NT2/D1 (cell line): ENCODE results near the gene NCBP2.

Experiments
- DNase-seq: peaks from one replicate; pipeline ENCODE4 v3.0.0-alpha.2; 2011; ENCODE audit warnings: low read depth, low spot score
- H3K27me3 ChIP-seq: 2 replicates; pipeline ENCODE4 v1.6.0; 2011; ENCODE audit warnings: mild to moderate bottlenecking; ENCODE audit not compliant: insufficient read length, insufficient read depth
- H3K36me3 ChIP-seq: 2 replicates; pipeline ENCODE4 v1.6.1; 2011; ENCODE audit warnings: mild to moderate bottlenecking, low read length, mixed read lengths; ENCODE audit not compliant: insufficient read depth, insufficient read length
- H3K4me1 ChIP-seq: 2 replicates; pipeline ENCODE4 v1.5.1; 2011; ENCODE audit not compliant: insufficient read depth, insufficient read length
- H3K4me3 ChIP-seq: 2 replicates; pipeline ENCODE4 v1.5.1; 2011; ENCODE audit warnings: low read depth; ENCODE audit not compliant: insufficient read length
- H3K9ac ChIP-seq: 2 replicates; pipeline ENCODE4 v1.6.0; 2011; ENCODE audit warnings: low read depth; ENCODE audit not compliant: insufficient read length
- H3K9me3 ChIP-seq: 2 replicates; pipeline ENCODE4 v1.5.1; 2011; ENCODE audit warnings: mild to moderate bottlenecking, low read length; ENCODE audit not compliant: insufficient read depth
- SUZ12 ChIP-seq: IDR thresholded peaks from 2 replicates; pipeline ENCODE4 v1.6.1; 2011; ENCODE audit not compliant: insufficient read length, insufficient read depth; ENCODE audit errors: extremely low read depth
- YY1 ChIP-seq: IDR thresholded peaks from 2 replicates; pipeline ENCODE4 v1.6.1; 2011; ENCODE audit not compliant: insufficient read length, insufficient read depth
- ZNF274 ChIP-seq: IDR thresholded peaks from 2 replicates; pipeline ENCODE4 v1.6.1; 2011; ENCODE audit warnings: mild to moderate bottlenecking, low read depth, low read length

NCBP2 gene

DNA sequence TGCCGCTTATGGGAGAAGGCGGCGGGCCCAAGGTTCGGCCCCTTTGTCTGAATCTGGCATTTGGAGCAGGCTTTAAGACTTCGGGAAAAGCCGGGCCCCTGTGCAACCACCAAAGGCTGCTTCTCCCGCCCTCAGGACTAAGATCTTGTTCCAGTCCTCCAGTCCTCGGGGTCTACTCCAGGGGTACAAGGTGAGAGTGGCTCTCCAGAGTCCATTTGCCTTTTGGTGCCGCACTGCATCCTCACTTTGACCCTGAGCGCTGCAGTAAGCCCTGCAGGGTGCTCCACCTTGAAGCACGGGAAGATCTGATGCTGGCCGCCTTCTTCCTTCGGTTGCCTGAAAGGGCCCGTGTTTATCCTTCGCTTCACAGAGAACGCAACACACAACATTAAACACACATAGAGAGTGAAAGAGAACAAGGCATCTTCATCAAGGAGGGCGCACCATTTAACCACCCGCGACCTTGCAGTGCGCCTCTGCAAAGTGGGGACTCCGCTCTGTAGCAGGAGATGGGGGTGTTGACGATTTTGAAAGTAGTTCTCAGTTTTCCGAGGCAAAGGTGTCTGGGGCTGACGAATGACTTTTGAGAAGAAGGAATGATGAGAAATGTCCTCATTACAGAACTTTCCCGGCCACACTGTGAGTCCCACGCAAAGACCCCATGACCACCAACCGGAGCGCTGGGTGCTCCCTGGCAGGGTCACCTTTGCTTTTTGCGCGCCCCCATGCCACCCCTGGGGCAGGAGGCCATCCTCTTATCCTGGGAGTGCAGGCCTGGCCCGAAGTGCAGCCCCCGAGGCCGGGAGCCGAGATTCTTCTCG is 25.3 kb upstream of the NCBP2 start:
- Histone ChIP-seq H3K4me1 (peaks cover 6% of the 10 kb centered on the region), H3K27me3 (peaks cover 52% of the 10 kb centered on the region), H3K36me3 (no peaks in the 10 kb centered on the region), H3K9me3 (peaks cover 22% of the 10 kb centered on the region), H3K4me3 (peak overlapping the region; percentile 72), H3K9ac (peak overlapping the region; percentile 86)
- TF ChIP-seq YY1 (no peak), ZNF274 (no peak), SUZ12 (peak; percentile 4)
- DNase-seq, result no peak

DNA sequence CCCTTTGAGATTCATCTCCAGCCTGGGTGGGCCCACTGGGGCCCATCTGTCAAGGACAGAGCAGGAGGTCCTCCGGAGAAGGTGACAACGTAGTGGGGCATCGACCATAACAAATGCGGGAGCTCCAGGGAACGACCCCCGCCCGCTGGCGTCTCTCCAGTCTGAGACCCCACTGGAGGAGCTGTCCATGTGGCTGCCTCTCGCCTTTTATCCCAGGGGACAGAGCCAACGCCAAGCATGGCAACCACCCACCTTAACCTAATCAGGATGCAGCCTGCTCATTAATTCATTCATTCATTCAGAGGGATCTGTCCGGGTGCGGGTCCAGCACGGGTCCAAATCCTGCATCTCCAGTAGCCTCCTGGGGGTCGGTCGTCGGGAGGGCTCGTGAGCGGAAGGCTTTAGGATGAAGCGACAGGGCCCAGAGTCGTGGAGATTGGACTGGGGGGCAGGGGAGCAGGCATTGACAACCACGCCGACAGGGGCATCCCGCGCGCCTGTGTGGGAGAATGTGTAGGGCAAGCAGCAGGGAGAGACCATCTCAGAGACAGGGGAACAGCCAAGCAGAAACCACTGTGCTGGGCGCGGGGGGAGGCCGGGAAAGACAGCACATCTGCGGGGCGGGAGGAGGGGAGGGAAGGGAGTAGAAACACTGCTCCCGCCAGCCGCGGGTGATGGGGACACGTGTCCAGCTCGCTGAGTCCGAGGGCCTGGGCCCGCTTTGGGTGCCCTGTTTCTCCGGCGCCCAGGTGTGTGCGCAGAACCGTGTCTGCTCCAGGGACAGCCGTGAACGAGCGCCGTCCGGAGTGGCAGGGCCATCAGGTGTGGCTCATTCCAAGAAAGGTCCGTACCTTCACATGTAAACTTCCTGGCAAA is 24.4 kb upstream of the NCBP2 start:
- H3K9ac ChIP-seq, result no peak overlapping the region
- H3K4me3 ChIP-seq, result no peak overlapping the region
- DNase-seq, result no peak
- no peak for TF ChIP-seq ZNF274
- TF ChIP-seq YY1, result no peak
- no peak for TF ChIP-seq SUZ12
- peaks cover 17% of the 10 kb centered on the region for H3K9me3 ChIP-seq
- H3K4me1 ChIP-seq, result peaks cover 6% of the 10 kb centered on the region
- no peaks in the 10 kb centered on the region for H3K36me3 ChIP-seq
- peaks cover 52% of the 10 kb centered on the region for H3K27me3 ChIP-seq

DNA sequence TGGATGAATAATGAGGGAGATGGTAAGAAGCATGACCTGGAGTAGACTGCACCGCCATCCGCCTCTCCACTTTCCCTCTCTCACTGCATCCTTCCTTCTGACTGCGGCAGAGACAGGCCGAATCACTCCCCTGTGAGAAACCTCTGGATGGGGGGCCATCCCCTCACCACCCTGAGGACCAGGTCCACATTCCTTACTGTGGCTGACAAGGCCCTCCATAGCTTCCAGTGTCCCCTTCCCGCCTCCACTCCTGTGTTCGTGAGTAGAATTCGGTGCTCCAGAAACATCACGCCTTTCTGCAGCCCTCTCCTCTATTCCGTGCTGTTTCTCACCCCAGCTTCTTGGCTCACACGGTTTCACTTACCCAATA is 23.5 kb upstream of the NCBP2 start:
- DNase-seq, result no peak

DNA sequence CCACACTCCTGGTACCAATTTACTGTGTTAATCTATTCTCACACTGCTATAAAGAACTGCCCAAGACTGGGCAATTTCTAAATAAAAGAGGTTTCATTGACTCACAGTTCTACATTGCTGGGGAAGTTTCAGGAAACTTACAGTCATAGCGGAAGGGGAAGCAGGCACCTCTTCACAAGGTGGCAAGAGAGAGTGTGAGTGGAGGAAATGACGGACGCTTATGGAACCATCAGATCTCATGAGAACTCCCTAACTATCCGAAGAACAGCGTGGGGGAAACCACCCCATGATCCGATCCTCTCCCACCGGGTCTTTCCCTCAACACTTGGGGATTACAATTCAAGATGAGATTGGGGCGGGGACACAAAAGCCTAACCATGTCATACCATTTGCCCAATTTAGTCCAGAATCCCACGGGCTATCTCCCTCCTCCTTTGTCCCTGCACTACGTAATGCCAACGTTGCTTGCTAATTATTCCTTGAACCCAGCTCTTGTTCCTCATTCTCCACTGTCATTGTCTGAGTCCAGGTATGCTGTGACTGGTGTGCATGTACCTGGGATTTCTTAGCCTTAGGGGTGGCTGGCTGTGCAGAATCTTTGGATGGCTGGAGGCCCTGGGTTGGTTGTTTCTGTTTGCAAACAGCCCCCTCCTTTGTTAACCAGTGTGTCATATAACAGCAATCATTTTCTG is 22.9 kb upstream of the NCBP2 start:
- peaks cover 6% of the 10 kb centered on the region for H3K4me1 ChIP-seq
- TF ChIP-seq ZNF274 (no peak), YY1 (no peak), SUZ12 (no peak)
- H3K9me3 ChIP-seq, result peaks cover 2% of the 10 kb centered on the region; the same call in 1 of the 2 replicates
- H3K36me3 ChIP-seq, result no peaks in the 10 kb centered on the region
- no peak for DNase-seq
- H3K9ac ChIP-seq, result no peak overlapping the region
- peaks cover 38% of the 10 kb centered on the region for H3K27me3 ChIP-seq
- no peak overlapping the region for H3K4me3 ChIP-seq

More for the DNA sequence above, 23.5 kb upstream of the NCBP2 start:
- H3K9me3 ChIP-seq, result peaks cover 7% of the 10 kb centered on the region; the same call in 1 of the 2 replicates
- no peak overlapping the region for H3K9ac ChIP-seq
- H3K36me3 ChIP-seq, result no peaks in the 10 kb centered on the region
- H3K27me3 ChIP-seq, result peaks cover 43% of the 10 kb centered on the region
- H3K4me3 ChIP-seq, result no peak overlapping the region
- H3K4me1 ChIP-seq, result peaks cover 6% of the 10 kb centered on the region
- TF ChIP-seq SUZ12, result no peak
- no peak for TF ChIP-seq ZNF274

DNA sequence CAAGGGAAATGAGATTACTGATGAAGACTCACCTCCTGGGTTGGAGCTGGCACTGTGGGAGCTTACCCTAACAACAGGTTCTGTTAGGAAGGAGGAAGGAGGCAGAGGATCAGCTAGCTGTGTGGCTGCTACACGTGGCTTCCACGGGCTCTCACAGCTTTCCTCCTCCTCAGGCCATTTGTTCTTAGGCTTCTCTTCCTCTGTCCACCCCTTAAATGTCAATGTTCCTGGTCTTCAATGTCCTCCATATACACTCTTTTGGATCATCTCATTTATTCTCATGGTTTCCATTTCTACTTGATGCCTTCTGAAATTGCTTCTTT is 21.3 kb upstream of the NCBP2 start:
- Histone ChIP-seq H3K4me3 (no peak overlapping the region), H3K9ac (no peak overlapping the region), H3K4me1 (peaks cover 4% of the 10 kb centered on the region), H3K36me3 (no peaks in the 10 kb centered on the region), H3K27me3 (peaks cover 23% of the 10 kb centered on the region), H3K9me3 (no peaks in the 10 kb centered on the region)
- TF ChIP-seq YY1 (no peak), ZNF274 (no peak), SUZ12 (no peak)
- DNase-seq, result no peak

DNA sequence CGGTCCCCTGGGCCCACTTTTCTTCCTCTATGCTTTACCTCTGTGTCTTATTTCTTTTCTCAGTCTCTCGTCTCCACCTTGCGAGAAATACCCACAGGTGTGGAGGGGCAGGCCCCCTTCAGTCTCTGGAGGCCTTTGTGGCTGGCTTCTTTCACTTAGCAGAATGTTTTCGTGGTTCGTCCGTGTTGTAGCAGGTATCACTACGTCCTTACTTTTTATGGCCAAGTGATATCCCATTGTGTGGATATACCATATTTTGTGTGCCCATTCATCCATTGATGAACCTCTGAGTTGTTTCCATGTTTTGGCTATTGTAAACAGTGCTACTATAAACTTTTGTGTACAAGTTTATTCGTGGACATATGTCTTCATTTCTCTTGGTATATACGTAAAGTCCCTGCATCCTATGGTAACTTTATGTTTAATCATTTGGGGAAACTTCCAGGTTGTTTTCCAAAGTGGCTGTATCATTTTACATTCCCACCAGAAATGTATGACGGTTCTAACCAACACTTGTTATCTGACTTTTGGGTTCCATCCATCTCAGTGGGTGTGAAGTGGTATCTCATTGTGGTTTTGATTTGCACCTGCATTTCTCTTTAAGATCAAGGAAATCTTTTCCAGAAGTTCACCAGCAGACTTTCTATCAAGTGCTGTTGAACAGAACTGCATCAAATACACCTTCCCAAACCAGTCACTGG is 20.8 kb upstream of the NCBP2 start:
- H3K4me3 ChIP-seq, result no peak overlapping the region
- peaks cover 18% of the 10 kb centered on the region for H3K27me3 ChIP-seq
- DNase-seq, result no peak
- H3K4me1 ChIP-seq, result peaks cover 2% of the 10 kb centered on the region
- H3K9ac ChIP-seq, result no peak overlapping the region
- no peaks in the 10 kb centered on the region for H3K36me3 ChIP-seq
- H3K9me3 ChIP-seq, result no peaks in the 10 kb centered on the region
- TF ChIP-seq ZNF274 (no peak), SUZ12 (no peak), YY1 (no peak)
